H9 (cell line): Measurements from ENCODE around the gene OR52I1. TPM values are rescaled to one million over a fixed set of nuclear protein-coding genes. Genes with fewer than 3 reads are reported as not detected.

Source experiments
- DNase-seq: peaks from one replicate; pipeline ENCODE4 v3.0.0-alpha.2; 2017
- H2AFZ ChIP-seq: one replicate; pipeline ENCODE4 v1.6.1; 2013; ENCODE audit warnings: mild to moderate bottlenecking, low read length, control low read depth, moderate library complexity
- H2AK5ac ChIP-seq: 2 replicates; pipeline ENCODE4 v1.6.1; 2013; ENCODE audit warnings: low read length, control low read depth, mixed read lengths; ENCODE audit not compliant: insufficient read length
- H2BK120ac ChIP-seq: one replicate; pipeline ENCODE4 v1.6.1; 2013; ENCODE audit warnings: low read depth, mild to moderate bottlenecking, low read length, control low read depth, inconsistent platforms; ENCODE audit not compliant: poor library complexity, severe bottlenecking
- H2BK12ac ChIP-seq: 2 replicates; pipeline ENCODE4 v1.6.1; 2013; ENCODE audit warnings: low read length, control low read depth, mixed read lengths, low read depth; ENCODE audit not compliant: insufficient read length
- H2BK15ac ChIP-seq: 2 replicates; pipeline ENCODE4 v1.6.1; 2013; ENCODE audit warnings: low read depth, low read length, control low read depth
- H2BK20ac ChIP-seq: one replicate; pipeline ENCODE4 v1.6.1; 2013; ENCODE audit warnings: low read depth, mild to moderate bottlenecking, low read length, control low read depth, inconsistent platforms; ENCODE audit not compliant: poor library complexity, severe bottlenecking
- H2BK5ac ChIP-seq: 2 replicates; pipeline ENCODE4 v1.6.1; 2013; ENCODE audit warnings: low read length, control low read depth, mixed read lengths; ENCODE audit not compliant: insufficient read length
- H3K14ac ChIP-seq: 2 replicates; pipeline ENCODE4 v1.6.1; 2013; ENCODE audit warnings: low read length, control low read depth; ENCODE audit not compliant: insufficient read depth
- H3K18ac ChIP-seq: 2 replicates; pipeline ENCODE4 v1.6.1; 2013; ENCODE audit warnings: low read depth, mild to moderate bottlenecking, mixed read lengths, low read length, control low read depth; ENCODE audit not compliant: insufficient read length
- H3K23ac ChIP-seq: 2 replicates; pipeline ENCODE4 v1.6.1; 2013; ENCODE audit warnings: low read length, control low read depth, mixed read lengths, low read depth; ENCODE audit not compliant: insufficient read length
- H3K23me2 ChIP-seq: 2 replicates; pipeline ENCODE4 v1.6.1; 2013; ENCODE audit warnings: low read depth, mild to moderate bottlenecking, mixed read lengths, low read length, control low read depth; ENCODE audit not compliant: insufficient read length, poor library complexity, severe bottlenecking
- H3K27ac ChIP-seq: 2 replicates; pipeline ENCODE4 v1.5.1; 2013; ENCODE audit warnings: low read length, control low read depth, mixed read lengths, low read depth; ENCODE audit not compliant: insufficient read length
- H3K27me3 ChIP-seq: 2 replicates; pipeline ENCODE4 v1.6.1; 2013; ENCODE audit warnings: low read length, control low read depth, inconsistent platforms; ENCODE audit not compliant: insufficient read depth
- H3K4ac ChIP-seq: 2 replicates; pipeline ENCODE4 v1.6.1; 2013; ENCODE audit warnings: low read depth, mild to moderate bottlenecking, control low read depth, inconsistent platforms, low read length, moderate library complexity
- H3K4me1 ChIP-seq: 2 replicates; pipeline ENCODE4 v1.6.1; 2013; ENCODE audit warnings: low read length, control low read depth, inconsistent platforms; ENCODE audit not compliant: insufficient read depth
- H3K4me2 ChIP-seq: 2 replicates; pipeline ENCODE4 v1.6.1; 2013; ENCODE audit warnings: low read length, control low read depth, mixed read lengths; ENCODE audit not compliant: insufficient read length, insufficient read depth
- H3K56ac ChIP-seq: 2 replicates; pipeline ENCODE4 v1.6.1; 2013; ENCODE audit warnings: low read depth, mild to moderate bottlenecking, mixed read lengths, low read length, control low read depth; ENCODE audit not compliant: insufficient read length
- H3K79me1 ChIP-seq: 2 replicates; pipeline ENCODE4 v1.6.1; 2013; ENCODE audit warnings: low read depth, mild to moderate bottlenecking, moderate library complexity, low read length, control low read depth, inconsistent platforms; ENCODE audit not compliant: insufficient read depth, poor library complexity, severe bottlenecking
- H3K79me2 ChIP-seq: 2 replicates; pipeline ENCODE4 v1.6.1; 2013; ENCODE audit warnings: low read length, control low read depth, inconsistent platforms; ENCODE audit not compliant: insufficient read depth
- H3K9ac ChIP-seq: 2 replicates; pipeline ENCODE4 v1.6.1; 2013; ENCODE audit warnings: low read length, control low read depth, mixed read lengths; ENCODE audit not compliant: insufficient read length; ENCODE audit errors: extremely low read depth
- H3K9me3 ChIP-seq: one replicate; pipeline ENCODE4 v1.6.1; 2013; ENCODE audit warnings: low read depth, low read length, inconsistent platforms; ENCODE audit not compliant: control insufficient read depth
- H3T11ph ChIP-seq: one replicate; pipeline ENCODE4 v1.6.1; 2013; ENCODE audit warnings: mild to moderate bottlenecking, low read length, control low read depth, inconsistent platforms
- H4K20me1 ChIP-seq: one replicate; pipeline ENCODE4 v1.6.1; 2013; ENCODE audit not compliant: control insufficient read depth, insufficient read length, insufficient read depth
- H4K5ac ChIP-seq: 2 replicates; pipeline ENCODE4 v1.6.1; 2013; ENCODE audit warnings: low read depth, mild to moderate bottlenecking, mixed read lengths, low read length, control low read depth; ENCODE audit not compliant: insufficient read length
- H4K8ac ChIP-seq: replicated peaks from 2 replicates; pipeline ENCODE4 v1.6.1; 2013; ENCODE audit warnings: low read length, control low read depth, mixed read lengths, low read depth; ENCODE audit not compliant: insufficient read length
- H4K91ac ChIP-seq: 2 replicates; pipeline ENCODE4 v1.6.1; 2013; ENCODE audit warnings: low read depth, mild to moderate bottlenecking, moderate library complexity, mixed read lengths, low read length, control low read depth; ENCODE audit not compliant: insufficient read length
- H3K27ac Mint-ChIP-seq, 3 experiments: 2 replicates in 2 of 3; 3 replicates in 1 of 3; pipeline ENCODE4 v1.8.0; 2020 to 2021; ENCODE audit warnings: mixed read lengths in 3 of 3, mild to moderate bottlenecking in 1 of 3, moderate library complexity in 1 of 3
- H3K27me3 Mint-ChIP-seq: 2 replicates; pipeline ENCODE4 v1.8.0; 2021; ENCODE audit warnings: low read depth, mild to moderate bottlenecking, moderate library complexity, mixed read lengths
- H3K36me3 Mint-ChIP-seq, 3 experiments: 2 replicates in 2 of 3; 3 replicates in 1 of 3; pipeline ENCODE4 v1.8.0; 2020 to 2021; ENCODE audit warnings: low read depth in 3 of 3, mixed read lengths in 3 of 3; ENCODE audit not compliant: insufficient read depth in 1 of 3
- H3K4me1 Mint-ChIP-seq, 2 experiments: 2 replicates each; pipeline ENCODE4 v1.8.0; 2020; ENCODE audit warnings: mixed read lengths in 2 of 2
- H3K4me3 Mint-ChIP-seq, 2 experiments: 2 replicates in 1 of 2; 3 replicates in 1 of 2; pipeline ENCODE4 v1.8.0; 2020 to 2021; ENCODE audit warnings: mild to moderate bottlenecking in 2 of 2, mixed read lengths in 2 of 2, moderate library complexity in 1 of 2
- H3K9me3 Mint-ChIP-seq, 2 experiments: 2 replicates in 1 of 2; 3 replicates in 1 of 2; pipeline ENCODE4 v1.8.0; 2020; ENCODE audit warnings: mild to moderate bottlenecking in 2 of 2, mixed read lengths in 2 of 2, moderate library complexity in 1 of 2
- CTCF ChIP-seq: fragments of 200-600 bp; sonication (generic); conservative IDR thresholded peaks from 3 replicates; pipeline ENCODE4 v1.8.0; 2021; ENCODE audit warnings: antibody characterized with exemption, mild to moderate bottlenecking
- WGBS: extraction: QIAGEN DNeasy Blood & Tissue Kit; methylation state at CpG from one replicate; pipeline ENCODE4 v1.1.7; 2013; ENCODE audit warnings: missing lambda C conversion rate, low lambda C conversion rate, mixed read lengths; ENCODE audit not compliant: insufficient read length; ENCODE audit errors: extremely low coverage; 5-methylcytosine and 5-hydroxymethylcytosine counted together
- total RNA-seq: library from RNA; stranded (reverse); gene quantifications from 2 replicates; pipeline ENCODE4 v1.2.1, GENCODE V29; 2021

Gene OR52I1
- total RNA-seq, 1 experiment from 2014 or later, result not detected

DNA sequence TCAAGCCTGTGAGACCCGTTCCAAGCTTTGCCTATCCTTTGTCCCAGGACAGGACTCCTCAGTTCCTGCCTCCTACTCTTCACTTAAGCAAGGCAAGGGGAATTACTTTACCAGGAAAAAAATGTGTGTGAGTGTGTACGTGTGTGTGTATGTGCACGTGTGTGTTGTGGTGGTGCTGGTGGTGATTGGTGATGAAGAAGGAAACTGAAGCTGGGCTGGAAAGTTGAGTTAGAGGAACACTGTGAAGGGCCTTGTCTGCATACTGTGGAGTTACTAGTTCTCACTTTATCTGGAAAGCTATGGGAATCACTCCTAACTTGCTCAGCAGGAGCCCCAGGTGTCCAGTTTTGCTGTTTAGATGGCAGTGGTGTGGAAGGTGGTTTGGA is 43.8 kb downstream of the OR52I1 start:
- H3K4me1 ChIP-seq, result no peaks in the 10 kb centered on the region
- Mint-ChIP-seq H3K9me3 (0 out of 5 replicates have a peak, but pooled peaks cover 0 to under 1% of the 10 kb centered on the region in 2 experiments), H3K27ac (no peak overlapping the region), H3K4me3 (no peak overlapping the region), H3K4me1 (peaks cover 3 to 9% of the 10 kb centered on the region in 2 experiments; a peak in 3 of 4 replicates), H3K27me3 (no peaks in the 10 kb centered on the region), H3K36me3 (no peaks in the 10 kb centered on the region)
- H2BK12ac ChIP-seq, result no peak overlapping the region
- no peak overlapping the region for H3K27ac ChIP-seq
- H2AFZ ChIP-seq, result no peak overlapping the region
- H3K79me2 ChIP-seq, result no peaks in the 10 kb centered on the region
- no peaks in the 10 kb centered on the region for H3K9me3 ChIP-seq
- no peak overlapping the region for H3K14ac ChIP-seq
- H3K56ac ChIP-seq, result no peak overlapping the region
- no peaks in the 10 kb centered on the region for H4K20me1 ChIP-seq
- no peak overlapping the region for H3T11ph ChIP-seq
- DNase-seq, result no peak
- no peaks in the 10 kb centered on the region for H3K27me3 ChIP-seq
- no peak overlapping the region for H3K9ac ChIP-seq
- no peak overlapping the region for H2BK5ac ChIP-seq
- H3K4me2 ChIP-seq, result no peak overlapping the region
- no CpG with 5 or more reads among the region's 3 CpGs for WGBS
- no peak overlapping the region for H4K91ac ChIP-seq
- H3K4ac ChIP-seq, result no peak overlapping the region
- no peak overlapping the region for H4K5ac ChIP-seq
- no peak for TF ChIP-seq CTCF
- no peak overlapping the region for H2BK15ac ChIP-seq
- H4K8ac ChIP-seq, result no peak overlapping the region
- H3K23me2 ChIP-seq, result no peaks in the 10 kb centered on the region
- H2BK120ac ChIP-seq, result no peak overlapping the region
- H3K23ac ChIP-seq, result no peak overlapping the region
- H2BK20ac ChIP-seq, result no peak overlapping the region
- no peak overlapping the region for H3K18ac ChIP-seq
- H2AK5ac ChIP-seq, result no peak overlapping the region
- no peaks in the 10 kb centered on the region for H3K79me1 ChIP-seq
